ENCODE data around the gene ATP10D.

GRCh38 chr4:47557255-47557654, 72.2 kb downstream of the ATP10D start:
- TF ChIP-seq POLR2A (IDR thresholded peaks at IDR 0.05) (no peak), CTCF (IDR thresholded peaks at IDR 0.05) (no peak)
